ENCODE data around the gene RASSF1. TPM values are rescaled to one million over a fixed set of nuclear protein-coding genes. Genes with fewer than 3 reads are reported as not detected.

The RASSF1 gene
- total and polyA plus RNA-seq, 2 donors from 2014 or later: 19.1 to 28.9 TPM

DNA sequence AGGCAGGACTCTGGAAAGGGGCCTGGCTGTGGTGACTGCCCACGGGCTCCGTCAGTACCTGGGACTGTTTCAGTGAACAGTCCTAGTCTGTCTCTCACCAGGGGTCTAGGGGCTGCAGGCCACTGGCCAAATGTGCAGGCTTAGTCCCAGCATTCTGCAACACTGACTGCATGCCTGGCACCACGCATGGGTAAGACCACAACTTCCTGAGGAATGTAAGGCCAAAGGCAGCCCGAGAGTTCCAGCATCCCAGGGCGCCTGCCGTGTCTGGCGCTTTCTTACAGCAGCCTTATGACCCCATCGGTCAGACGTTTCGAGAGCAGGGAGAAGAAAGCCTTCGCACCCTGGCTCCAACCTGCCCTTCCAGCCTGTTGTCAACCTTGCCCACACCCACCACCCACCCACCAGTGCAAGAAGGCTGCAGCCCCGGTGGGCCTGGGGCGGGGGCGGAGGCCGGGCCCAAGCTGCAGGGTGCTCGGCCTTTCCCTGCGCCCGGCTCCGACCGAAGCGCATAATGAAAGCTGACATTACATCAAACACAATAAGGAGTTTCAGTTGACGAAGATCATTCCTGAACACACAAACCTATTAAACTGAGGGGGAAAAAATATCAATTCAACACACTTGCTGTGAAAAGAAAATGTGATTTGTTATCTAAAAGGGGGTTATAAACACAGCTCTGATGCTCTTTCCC is 48.2 kb upstream of the RASSF1 start:
- Histone ChIP-seq H3K4me1 (ENCODE audit: control insufficient read depth in 2 of 3, insufficient read depth in 2 of 3, low read depth in 1 of 3, low read length in 3 of 3) (peaks cover 0 to 5% (median 0%) of the 10 kb centered on the region in 3 donors), H3K27me3 (ENCODE audit: control insufficient read depth, insufficient read depth, low read length) (no peaks in the 10 kb centered on the region), H3K27ac (ENCODE audit: low read depth in 2 of 2, low read length in 2 of 2) (no peak overlapping the region), H3K9me3 (ENCODE audit: control insufficient read depth in 2 of 3, insufficient read depth in 1 of 3, low read length in 3 of 3) (no peaks in the 10 kb centered on the region), H3K36me3 (ENCODE audit: control insufficient read depth in 2 of 3, insufficient read depth in 3 of 3, low read length in 3 of 3) (no peaks in the 10 kb centered on the region), H3K9ac (ENCODE audit: low read length in 3 of 3) (no peak overlapping the region), H3K4me3 (ENCODE audit: low read length in 3 of 3) (no peak overlapping the region)
- FAIRE-seq (no peak), DNase-seq (peak in 3 of 5 donors; percentile 21 to 48 (median 23))
- TF ChIP-seq, protein P1, sequence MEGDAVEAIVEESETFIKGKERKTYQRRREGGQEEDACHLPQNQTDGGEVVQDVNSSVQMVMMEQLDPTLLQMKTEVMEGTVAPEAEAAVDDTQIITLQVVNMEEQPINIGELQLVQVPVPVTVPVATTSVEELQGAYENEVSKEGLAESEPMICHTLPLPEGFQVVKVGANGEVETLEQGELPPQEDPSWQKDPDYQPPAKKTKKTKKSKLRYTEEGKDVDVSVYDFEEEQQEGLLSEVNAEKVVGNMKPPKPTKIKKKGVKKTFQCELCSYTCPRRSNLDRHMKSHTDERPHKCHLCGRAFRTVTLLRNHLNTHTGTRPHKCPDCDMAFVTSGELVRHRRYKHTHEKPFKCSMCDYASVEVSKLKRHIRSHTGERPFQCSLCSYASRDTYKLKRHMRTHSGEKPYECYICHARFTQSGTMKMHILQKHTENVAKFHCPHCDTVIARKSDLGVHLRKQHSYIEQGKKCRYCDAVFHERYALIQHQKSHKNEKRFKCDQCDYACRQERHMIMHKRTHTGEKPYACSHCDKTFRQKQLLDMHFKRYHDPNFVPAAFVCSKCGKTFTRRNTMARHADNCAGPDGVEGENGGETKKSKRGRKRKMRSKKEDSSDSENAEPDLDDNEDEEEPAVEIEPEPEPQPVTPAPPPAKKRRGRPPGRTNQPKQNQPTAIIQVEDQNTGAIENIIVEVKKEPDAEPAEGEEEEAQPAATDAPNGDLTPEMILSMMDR (IDR thresholded peaks at IDR 0.05; ENCODE audit: borderline replicate concordance, extremely low read depth, insufficient read depth): no peak
- intact Hi-C loops (cut with DNase I): no loop called here

DNA sequence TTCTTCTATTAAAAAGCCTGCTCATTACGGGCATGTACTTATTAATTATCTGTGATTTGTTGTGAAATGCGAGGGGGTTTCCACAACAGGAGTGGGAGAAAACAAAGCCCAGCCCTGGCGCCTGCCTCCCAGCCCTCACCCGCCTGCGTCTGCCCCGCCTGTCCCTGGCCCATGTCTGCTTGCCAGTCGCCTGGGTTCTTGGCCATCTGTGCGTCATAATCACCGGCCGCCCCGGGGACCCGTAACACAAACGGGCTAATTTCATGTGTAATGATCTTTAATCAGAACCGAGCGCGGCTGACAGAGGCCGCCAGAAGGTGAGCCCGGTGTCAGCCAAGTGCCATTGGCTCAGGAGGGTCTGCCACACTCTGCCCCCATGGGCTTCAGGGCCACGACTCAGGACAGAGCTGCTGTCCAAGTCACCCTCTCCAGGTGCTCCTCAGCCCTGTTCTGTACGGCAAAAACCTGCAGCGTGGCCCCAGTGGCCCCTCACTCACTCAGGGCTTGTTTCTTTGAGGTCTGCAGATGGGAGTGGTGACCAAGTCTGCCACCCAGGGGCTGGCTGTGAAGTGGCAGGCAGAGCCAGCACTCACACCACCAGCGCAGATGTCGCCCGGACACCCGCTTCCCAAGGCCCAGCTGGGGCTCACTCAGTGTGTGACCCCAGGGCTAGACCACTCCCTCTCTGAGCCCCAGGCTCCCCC is 47.5 kb upstream of the RASSF1 start:
- no peak overlapping the region for H3K4me3 ChIP-seq (ENCODE audit: low read length in 3 of 3)
- DNase-seq (peak in 4 of 5 donors; percentile 53 to 76 (median 66)), FAIRE-seq (no peak)
- peaks cover 0 to 11% (median 3%) of the 10 kb centered on the region in 3 donors for H3K4me1 ChIP-seq (ENCODE audit: control insufficient read depth in 2 of 3, insufficient read depth in 2 of 3, low read depth in 1 of 3, low read length in 3 of 3)
- intact Hi-C loops (cut with DNase I): no loop called here
- no peaks in the 10 kb centered on the region for H3K9me3 ChIP-seq (ENCODE audit: control insufficient read depth in 2 of 3, insufficient read depth in 1 of 3, low read length in 3 of 3)
- H3K27me3 ChIP-seq (ENCODE audit: control insufficient read depth, insufficient read depth, low read length): no peaks in the 10 kb centered on the region
- no peak overlapping the region for H3K27ac ChIP-seq (ENCODE audit: low read depth in 2 of 2, low read length in 2 of 2)
- H3K9ac ChIP-seq (ENCODE audit: low read length in 3 of 3): no peak overlapping the region
- TF ChIP-seq, protein P1 (IDR thresholded peaks at IDR 0.05; ENCODE audit: borderline replicate concordance, extremely low read depth, insufficient read depth): peak; percentile 42
- H3K36me3 ChIP-seq (ENCODE audit: control insufficient read depth in 2 of 3, insufficient read depth in 3 of 3, low read length in 3 of 3): no peaks in the 10 kb centered on the region

DNA sequence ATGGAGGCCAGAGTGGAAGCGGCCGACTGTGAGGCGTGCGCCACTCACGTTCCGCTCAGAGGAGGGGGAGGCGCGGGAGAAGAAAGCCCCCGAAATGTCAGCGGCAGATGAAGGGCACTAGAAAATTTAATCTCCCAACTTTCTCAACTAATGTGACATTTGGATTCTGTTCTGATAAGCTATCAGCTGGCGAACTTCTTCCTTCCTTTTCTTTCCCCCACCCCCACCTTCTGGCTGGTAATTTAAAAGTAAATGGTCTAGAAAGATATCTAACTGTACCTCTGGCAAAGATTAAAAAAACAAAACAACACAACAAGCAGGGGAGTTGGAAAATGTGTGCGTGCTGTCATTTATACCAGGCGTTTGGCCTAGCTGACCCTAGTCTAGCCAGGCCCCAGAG is 45.1 kb upstream of the RASSF1 start:
- Histone ChIP-seq H3K27me3 (ENCODE audit: control insufficient read depth, insufficient read depth, low read length) (no peaks in the 10 kb centered on the region), H3K4me1 (ENCODE audit: control insufficient read depth in 2 of 3, insufficient read depth in 2 of 3, low read depth in 1 of 3, low read length in 3 of 3) (peaks cover 0 to 20% (median 6%) of the 10 kb centered on the region in 3 donors), H3K9ac (ENCODE audit: low read length in 3 of 3) (no peak overlapping the region), H3K36me3 (ENCODE audit: control insufficient read depth in 2 of 3, insufficient read depth in 3 of 3, low read length in 3 of 3) (no peaks in the 10 kb centered on the region), H3K4me3 (ENCODE audit: low read length in 3 of 3) (no peak overlapping the region), H3K27ac (ENCODE audit: low read depth in 2 of 2, low read length in 2 of 2) (no peak overlapping the region), H3K9me3 (ENCODE audit: control insufficient read depth in 2 of 3, insufficient read depth in 1 of 3, low read length in 3 of 3) (no peaks in the 10 kb centered on the region)
- FAIRE-seq: no peak
- intact Hi-C loops (cut with DNase I): no loop called here
- peak in 1 of 5 donors; percentile 15 for DNase-seq
- TF ChIP-seq, protein P1 (IDR thresholded peaks at IDR 0.05; ENCODE audit: borderline replicate concordance, extremely low read depth, insufficient read depth): no peak

All from kidney (tissue), 14 donors.